LNCaP clone FGC (cell line): ENCODE measurements around the gene RNASEH2A.

Source experiments
- DNase-seq: peaks from one replicate; pipeline ENCODE4 v3.0.0-alpha.2; 2011; ENCODE audit warnings: low read depth
- H3K4me3 ChIP-seq: 2 replicates; pipeline ENCODE4 v1.5.1; 2011; ENCODE audit warnings: mild to moderate bottlenecking, low read depth, low read length, control low read depth
- CTCF ChIP-seq: IDR thresholded peaks from 2 replicates; pipeline ENCODE4 v1.5.1; 2012; ENCODE audit warnings: mild to moderate bottlenecking; ENCODE audit not compliant: control insufficient read depth, insufficient read depth; ENCODE audit errors: extremely low read depth

RNASEH2A gene

GRCh38 chr19:12786141-12786870 is 20.1 kb upstream of the RNASEH2A start:
- no peak for TF ChIP-seq CTCF
- peak; percentile 82 for DNase-seq
- H3K4me3 ChIP-seq: no peak overlapping the region

GRCh38 chr19:12786952-12787351 is 19.4 kb upstream of the RNASEH2A start:
- DNase-seq: no peak
- no peak for TF ChIP-seq CTCF
- H3K4me3 ChIP-seq: no peak overlapping the region

- no peak for DNase-seq
- H3K4me3 ChIP-seq: no peak overlapping the region
- TF ChIP-seq CTCF: no peak
These were observed 18.9 kb upstream of the RNASEH2A start for GRCh38 chr19:12787458-12787857.

GRCh38 chr19:12788042-12788681 is 18.2 kb upstream of the RNASEH2A start:
- no peak for TF ChIP-seq CTCF
- no peak for DNase-seq
- H3K4me3 ChIP-seq: no peak overlapping the region

GRCh38 chr19:12788682-12789097 is 17.7 kb upstream of the RNASEH2A start:
- H3K4me3 ChIP-seq: no peak overlapping the region
- DNase-seq: no peak
- no peak for TF ChIP-seq CTCF

- no peak overlapping the region for H3K4me3 ChIP-seq
- TF ChIP-seq CTCF: no peak
- DNase-seq: no peak
These were observed 17.1 kb upstream of the RNASEH2A start for GRCh38 chr19:12789098-12789903.
